SHP77 treated with DMSO at 0.1 percent for 48 hours (cell line): ENCODE results near the gene EIF2AK3.
A peak's percentile ranks its signal among the peaks of the same experiment; 100 is the strongest.
"Not testable (repeated sequence)": the region's sequence is repeated elsewhere in the genome, so short reads cannot be mapped to it uniquely, and the experiment has no call there.

Experiments used
- DNase-seq: peaks from one replicate; lab custom pipeline; 2025; lab: John Stamatoyannopoulos, UW

Gene EIF2AK3

DNA sequence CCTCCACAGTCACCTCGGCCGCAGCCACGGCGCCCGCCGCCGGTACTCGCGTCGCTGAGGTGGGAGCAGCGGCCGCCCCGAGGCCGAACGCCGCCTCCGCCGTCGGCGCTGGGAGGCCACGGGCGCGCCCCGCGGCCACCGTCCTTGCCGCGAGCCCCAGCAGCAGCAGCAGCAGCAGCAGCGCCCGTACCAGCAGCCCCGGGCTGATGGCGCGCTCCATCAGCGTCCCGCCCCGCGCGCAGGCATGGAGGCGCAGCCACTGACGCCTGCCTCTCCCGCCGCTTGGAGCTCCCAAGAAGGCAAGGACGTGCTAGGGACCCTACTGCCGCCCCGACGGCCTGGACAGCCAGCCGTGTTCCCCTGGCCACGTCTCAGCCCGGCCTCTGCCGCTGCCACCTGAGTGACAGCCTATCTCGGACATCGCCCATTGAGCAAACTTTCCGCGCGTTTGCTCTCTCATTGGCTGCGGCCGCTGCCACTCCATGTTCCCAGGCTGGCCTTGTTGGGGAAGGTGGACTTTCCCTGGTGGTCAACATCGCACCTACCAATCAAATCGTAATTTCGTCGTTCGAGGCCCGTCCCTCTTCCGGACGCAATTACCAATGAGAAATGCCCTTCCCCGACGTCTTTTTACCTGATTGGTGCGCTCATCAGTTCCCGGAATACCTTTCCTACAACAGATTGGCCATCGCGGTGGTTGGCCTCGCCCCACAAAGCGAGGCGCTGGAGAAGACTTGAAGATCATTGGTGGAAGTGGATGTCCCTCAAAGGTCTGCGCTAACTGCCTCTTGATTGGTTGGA is at the start of gene EIF2AK3:
TSS of gene EIF2AK3 (minus strand) at position 410 of the 801 bp plus-strand sequence. CDS start at position 220, 190 bp downstream.
- peak; percentile 99 for DNase-seq

DNA sequence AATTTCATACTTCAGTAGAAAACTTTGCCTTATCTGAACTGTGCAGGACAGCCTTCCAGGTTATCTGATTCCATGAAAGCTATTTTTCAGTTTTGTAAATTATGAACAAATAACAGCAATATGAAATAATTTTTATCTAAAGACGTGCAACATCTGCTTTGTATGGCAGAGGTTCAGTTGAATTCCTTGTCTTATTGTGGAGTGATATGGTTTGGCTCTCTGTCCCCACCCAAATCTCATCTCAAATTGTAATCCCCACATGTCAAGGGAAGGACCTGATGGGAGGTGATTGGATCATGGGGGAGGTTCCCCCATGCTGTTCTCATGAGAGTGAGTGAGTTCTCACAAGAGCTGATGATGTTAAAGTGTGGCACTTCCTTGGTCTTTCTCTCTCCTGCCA is 46.1 kb upstream of the EIF2AK3 start:
- DNase-seq, result no peak

DNA sequence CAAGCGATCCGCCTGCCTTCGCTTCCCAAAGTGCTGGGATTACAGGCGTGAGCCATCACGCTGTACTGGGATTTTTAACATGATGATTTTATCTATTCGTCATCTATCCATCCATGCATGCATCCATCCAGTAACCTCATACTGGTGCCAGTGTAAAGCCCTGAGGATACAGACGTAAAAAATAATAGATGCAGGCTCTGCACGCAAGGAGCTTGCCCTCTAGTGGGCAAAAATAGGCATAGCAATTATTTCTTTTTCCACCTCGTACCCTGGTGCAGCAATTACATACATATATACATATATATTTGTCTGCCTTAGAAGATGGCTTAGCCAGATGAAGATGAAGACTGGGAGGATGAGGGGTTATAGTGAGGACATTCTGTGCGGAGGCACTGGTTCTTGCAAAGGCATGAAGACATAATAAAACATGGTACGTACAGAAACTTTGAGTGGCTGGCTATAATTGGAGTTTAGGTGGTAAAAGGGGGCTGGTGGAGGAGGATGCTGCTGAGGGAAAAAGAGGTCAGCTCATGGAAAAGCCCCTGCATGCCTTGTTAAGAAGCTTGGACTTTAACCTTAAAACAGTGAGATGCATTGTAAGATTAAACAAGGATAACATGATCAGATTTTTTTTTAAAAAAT is 44.6 kb upstream of the EIF2AK3 start:
- peak; percentile 39 for DNase-seq

DNA sequence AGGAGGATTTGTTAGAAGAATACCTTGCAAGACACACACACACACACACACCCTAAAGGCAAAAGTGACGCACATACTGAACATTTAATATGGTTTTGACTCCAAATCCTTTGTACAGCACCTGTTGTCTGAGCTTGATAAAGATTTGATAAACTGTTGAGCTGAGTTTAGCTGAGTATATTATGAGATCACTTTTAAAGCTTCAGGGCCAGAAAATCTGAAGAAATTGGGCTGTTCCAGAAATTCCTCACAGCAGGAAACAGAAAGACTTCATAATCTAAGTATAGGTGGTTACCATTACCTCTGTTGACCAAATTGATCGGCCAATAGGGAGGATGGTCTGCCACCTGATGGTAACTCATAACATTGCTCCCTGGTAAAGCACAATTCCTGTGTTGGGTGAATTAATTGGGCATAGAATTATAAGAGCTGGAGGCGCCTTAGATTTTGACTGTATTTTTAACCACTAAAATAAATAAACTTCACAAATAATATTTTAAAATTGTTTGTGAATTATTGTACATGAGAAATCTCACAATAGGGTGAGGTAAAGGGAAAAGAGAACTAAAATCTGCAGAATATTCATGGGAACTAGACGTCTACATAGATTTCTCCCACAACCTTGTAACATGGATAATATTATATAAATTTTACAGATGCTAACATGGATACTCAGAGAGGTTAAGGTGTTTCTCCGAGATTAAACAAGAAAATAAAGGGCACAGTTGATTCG is 42.4 kb upstream of the EIF2AK3 start:
- peak; percentile 23 for DNase-seq

DNA sequence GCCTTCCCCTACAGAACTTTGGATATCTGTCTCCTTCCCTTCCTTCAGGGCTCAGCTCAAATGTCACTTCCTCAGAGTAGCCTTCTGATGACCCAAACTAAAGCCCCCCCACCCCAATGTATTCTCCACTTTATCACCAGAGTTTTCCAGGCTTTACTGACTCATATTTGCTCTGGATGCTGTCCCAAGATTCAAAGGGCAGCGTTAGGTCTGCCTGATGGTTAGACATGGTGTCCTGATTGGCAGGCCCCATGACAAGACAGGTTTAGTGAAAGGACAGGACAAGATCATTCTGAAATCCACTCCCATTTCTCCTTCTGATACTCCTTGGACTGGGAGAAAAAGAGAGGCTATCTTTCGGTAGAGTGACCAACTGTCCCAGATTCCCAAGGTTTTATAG is 41.6 kb upstream of the EIF2AK3 start:
- DNase-seq, result no peak

DNA sequence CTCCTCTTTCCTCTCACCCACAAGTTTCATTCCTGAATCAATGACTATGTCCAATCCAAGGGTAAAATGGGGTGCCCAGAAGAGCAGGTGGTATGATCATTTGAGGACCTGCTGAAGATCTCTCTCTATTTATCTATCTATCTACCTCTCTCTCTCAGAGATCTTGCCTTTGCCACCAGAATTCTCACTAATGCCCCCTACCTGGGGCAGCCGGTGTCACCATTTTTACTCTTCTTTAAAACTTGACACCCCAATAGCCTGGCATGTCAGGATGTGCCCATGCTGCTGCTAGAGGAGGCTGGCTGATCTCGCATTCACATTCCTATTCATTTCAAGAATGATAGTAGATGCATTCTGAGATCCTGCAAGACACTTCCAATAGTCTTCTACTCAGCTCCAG is 40.0 kb upstream of the EIF2AK3 start:
- no peak for DNase-seq

DNA sequence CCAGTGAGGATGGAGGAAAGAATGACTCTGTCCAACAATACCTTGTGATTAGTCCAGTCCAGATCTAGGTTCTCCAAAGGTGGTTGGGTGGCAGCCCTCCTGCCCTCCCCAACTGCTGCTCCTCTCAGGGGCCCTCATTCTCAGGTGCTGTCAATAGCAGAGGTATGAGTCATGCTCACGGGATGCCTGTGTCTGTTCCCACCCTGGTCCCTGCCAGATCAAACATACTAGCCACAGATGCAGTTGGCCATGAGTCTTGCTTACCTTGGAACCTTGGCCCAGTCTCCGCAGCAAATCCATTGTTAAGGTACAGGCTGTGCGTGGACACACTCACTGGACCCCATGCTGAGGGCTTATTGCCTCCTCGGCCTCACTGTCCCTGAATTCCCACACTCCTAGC is 39.3 kb upstream of the EIF2AK3 start:
- no peak for DNase-seq

DNA sequence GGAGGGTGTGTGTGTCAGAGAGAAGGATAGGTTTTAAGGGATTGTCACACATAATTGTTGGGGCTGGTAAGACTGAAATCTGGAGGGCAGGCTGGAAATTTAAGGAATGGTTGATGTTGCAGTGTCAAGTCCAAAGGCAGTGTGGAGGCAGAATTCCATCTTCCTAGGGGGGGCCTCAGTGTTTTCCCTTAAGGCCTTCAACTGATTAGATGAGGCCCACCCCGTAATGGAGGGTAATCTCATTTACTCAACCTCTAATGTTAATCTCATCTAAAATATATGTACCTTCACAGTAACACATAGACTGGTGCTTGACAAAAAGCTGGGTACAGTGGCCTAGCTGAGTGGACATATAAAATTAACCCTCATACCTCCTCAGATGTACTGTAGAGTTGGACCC is 33.4 kb upstream of the EIF2AK3 start:
- no peak for DNase-seq

DNA sequence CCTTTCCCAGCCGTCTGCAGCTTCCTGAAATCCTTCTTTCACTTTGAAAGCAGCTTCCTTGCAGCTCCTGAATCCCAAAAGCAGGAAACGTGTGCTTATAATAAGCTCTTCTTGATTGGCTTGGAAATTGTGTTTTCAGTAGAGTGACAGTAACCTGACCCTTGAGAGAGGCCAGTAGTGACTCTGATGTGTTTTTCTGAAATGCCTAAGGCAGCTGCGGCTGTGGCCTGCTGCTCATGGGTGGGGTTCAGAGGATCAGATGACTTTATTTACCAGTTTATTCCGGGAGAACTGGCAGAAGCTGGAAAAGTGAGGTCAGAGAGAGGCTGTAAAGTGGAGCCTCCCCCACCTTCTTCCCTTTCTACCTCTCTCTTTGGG is 32.3 kb upstream of the EIF2AK3 start:
- DNase-seq, result peak; percentile 77

DNA sequence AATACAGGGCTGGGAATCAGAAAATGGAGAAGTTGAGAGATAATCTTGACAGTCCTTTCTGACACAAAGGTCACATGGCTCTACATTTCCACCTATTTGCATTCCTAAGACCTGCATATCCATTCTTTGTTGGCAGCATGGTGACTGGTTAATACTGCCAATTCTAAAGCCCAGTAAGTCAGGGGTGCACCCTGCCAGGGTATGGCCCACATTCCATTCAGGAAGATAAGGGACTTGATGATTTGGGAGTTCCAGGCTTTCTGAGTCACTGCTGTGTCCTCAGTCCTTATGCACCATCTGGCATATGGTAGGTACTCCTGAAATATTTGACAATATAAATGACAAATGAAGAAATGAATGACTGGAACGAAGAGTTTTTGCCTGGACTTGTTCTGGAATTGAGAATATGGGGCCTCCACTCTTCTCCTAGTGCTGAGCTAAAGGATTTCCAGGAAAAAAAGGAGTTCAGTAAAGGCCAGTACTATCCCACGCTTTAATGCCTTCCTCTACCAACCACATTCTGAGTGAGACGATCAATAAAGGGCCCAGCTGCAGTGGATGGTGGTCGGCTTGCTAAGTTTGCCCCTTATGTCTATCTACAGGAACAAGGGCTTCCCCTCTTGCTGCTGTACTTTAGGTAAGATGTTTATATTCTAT is 31.7 kb upstream of the EIF2AK3 start:
- DNase-seq, result no peak

DNA sequence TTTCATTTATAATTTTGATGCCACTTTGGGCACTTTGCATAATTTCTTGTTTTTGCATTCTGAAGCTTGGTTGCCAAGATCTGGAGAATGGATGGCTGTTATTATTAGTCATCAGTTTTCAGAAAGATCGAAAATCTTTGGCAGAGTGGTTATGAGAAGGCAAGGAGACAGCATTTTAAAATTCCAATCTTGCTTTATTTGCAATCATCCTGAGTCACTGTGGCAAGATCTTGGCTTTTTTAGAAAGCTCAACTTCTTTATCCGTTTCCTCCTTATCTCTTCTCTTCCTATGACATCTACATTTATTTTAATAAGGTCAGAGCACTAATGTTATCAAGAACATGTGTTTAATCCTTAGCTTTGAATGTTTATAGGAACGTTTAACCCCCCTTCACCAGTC is 31.1 kb upstream of the EIF2AK3 start:
- no peak for DNase-seq

DNA sequence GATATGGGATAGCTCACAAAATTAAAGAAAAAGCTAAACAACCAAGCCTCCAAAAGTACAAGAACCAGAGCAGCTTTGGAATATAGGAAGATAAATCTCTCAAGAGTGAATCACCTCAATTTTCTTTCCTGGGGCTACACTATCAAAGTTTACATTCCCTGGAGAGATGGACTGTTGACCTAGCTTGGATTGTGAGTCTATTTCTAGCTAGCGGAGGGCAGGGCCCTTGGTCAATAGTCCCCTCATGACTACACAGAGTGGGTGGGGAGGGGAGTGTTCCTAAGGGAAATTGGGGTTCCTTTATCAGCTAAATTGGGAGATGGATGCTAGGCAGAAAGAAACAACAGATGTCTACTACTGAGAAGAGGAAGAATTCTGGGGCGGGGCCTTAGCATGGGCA is 29.9 kb upstream of the EIF2AK3 start:
- no peak for DNase-seq

DNA sequence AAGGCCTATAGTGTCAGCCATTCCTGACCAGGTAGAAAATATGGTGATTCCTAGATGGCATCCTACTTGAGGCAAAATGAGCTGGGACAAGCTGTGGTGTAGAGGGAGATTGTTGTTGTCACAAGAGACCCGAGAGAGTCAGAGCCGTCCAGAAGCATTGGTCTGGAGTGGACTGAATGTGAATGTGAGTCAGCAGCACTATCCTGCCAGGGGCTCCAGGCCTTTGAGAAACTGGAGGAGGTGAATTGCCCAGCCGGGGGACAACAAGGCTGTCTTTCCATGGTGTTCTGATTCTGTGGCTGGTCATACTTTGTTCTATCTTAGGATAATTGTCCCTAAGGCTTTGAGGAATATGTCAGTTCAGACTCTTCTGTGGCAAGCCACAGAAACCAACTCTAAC is 29.4 kb upstream of the EIF2AK3 start:
- no peak for DNase-seq

DNA sequence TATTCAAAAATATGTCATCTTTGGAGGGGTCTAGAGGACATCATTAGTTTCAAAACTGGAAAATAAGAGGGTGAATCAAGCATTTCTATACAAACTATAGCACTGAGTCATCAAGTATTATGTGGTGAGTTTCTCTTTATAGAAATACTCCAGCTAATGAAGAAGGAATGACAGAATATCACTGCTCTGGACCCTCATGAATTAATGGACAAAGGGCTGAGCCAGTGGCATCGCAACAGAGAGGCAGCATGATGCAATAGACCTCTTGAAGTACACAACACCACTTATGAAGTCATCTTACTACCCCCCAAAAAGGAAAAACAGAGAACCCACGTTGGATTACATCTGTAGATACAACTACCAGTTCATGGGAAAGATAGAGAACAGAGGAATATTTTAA is 27.4 kb upstream of the EIF2AK3 start:
- no peak for DNase-seq

DNA sequence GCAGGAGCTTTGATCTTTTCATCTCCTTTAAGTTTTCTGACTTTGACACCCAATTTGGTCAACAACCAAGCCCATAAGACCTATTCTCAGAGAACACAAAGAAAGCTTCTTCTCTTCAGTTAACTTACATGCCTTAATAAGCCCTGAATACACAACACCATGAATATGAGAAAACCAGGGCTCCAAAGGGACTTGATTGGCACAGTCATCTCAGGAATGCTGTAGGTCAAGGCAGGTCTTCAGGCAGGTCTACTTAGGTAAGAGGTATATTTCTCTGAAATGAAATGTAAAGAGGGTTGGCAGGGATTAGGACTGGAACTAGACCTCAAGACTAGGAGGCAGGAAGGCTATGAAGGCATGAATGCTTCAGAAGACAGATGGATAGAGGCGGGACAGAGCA is 24.4 kb upstream of the EIF2AK3 start:
- no peak for DNase-seq

DNA sequence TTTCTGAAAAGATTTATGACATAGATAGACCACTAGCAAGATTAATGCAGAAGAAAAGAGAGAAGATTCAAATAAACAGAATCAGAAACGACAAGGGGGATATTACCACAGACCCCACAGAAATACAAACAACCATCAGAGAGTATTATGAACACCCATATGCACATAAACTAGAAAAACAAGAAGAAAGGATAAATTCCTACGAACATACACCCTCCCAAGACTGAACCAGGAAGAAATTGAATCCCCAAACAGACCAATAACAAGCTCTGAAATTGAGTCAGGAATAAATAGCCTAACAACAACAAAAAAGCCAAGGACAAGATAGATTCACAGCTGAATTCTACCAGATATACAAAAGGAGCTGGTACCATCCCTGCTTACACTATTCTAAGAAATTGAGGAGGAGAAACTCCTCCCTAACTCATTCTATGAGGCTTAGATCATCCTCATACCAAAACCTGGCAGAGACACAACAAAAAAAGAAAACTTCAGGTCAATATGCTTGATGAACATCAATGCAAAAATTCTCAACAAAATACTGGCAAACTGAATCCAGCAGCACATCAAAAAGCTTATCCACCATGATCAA is 18.1 kb upstream of the EIF2AK3 start:
- DNase-seq, result not testable (repeated sequence)

DNA sequence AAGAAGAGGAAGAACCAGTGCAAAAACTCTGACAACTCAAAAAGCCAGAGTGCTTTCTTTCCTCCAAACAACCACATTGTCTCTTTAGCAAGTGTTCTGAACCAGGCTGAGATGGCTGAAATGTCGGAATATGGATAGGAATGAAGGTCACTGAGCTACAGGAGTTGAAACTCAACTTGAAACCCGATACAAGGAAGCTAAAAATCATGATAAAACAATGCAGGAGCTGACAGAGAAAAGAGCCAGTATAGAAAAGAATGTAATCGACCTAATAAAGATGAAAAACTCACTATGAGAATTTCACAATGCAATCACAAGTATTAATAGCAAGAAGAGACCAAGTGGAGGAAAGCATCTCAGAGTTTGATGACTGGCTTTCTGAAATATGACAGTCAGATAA is 15.0 kb upstream of the EIF2AK3 start:
- no peak for DNase-seq

DNA sequence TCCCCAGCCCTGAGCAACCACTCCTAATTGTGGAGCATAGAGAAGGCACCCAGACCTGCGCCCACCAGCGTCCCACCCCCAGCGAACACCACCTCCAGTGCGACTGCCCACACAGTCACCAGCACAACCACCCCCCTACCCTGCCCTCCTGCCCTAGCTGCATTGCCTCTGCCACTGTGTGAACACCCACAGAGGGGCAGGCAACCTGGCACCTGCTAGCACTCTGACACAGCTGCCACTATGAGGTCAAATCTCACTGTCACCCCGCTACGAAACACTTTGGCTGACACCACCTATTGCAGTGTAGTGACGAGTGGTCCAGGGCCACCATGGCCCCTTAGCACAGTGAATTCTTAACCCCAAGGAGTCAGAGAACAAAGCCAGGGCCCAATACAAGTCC is 14.1 kb upstream of the EIF2AK3 start:
- no peak for DNase-seq

DNA sequence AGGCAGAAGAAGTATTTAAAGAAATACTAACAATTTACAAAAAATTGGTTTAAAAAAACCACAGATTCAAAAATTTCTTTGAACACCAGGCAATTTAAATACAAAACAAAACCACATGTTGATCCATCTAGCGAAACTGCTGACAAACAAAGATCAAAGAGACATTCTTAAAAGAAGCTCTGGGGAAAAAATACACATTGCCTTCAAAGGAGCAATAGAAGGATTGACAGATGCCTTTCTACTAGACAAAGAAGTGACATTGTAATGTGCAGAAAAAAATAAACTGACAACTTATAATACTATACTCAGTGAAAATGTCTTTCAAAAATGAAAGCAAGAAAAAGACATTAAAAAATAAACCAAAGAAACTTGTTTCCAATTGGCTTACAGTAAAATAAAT is 12.6 kb upstream of the EIF2AK3 start:
- DNase-seq, result no peak

DNA sequence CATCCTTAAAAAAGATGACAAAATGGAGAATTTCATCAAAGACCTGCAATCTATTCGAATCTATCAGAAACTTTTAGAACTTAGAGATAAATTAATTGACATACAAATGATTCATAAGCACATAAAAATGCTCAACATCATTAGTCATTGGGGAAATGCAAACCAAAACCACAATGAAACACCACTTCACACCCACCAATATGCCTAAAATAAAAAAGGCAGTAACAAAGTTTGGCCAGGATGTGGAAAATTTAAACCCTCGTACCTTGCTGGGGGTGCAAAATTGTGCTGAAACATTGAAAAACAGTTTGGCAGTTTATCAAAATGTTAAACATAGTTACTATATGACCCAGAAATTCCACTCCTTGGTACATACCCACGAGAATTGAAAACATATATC is 11.5 kb upstream of the EIF2AK3 start:
- no peak for DNase-seq

DNA sequence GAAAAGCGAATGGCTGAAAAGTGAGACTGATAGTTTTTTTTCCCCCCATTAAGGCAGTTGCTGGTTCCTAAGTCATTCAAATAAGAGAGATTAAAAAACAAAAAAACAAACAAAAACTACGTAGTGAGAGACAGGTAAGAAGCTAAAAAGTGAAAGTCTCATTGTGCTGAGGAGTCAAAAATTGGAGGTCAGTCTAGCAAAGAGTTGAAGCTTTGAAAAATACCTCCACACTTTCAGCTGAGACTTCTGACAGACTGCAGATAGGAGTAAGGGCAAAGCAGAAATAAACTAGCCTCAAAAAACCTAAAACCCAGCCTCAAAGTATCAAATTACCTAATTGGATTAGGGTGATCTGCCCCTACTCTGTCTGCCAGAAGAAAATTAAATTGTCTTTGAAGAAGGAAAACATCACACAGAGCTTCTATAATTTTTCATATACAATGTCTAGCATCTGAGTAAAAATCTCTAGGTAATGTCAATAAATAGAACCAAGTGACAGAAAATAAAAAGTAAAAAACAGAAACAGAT is 10.9 kb upstream of the EIF2AK3 start:
- DNase-seq, result no peak

DNA sequence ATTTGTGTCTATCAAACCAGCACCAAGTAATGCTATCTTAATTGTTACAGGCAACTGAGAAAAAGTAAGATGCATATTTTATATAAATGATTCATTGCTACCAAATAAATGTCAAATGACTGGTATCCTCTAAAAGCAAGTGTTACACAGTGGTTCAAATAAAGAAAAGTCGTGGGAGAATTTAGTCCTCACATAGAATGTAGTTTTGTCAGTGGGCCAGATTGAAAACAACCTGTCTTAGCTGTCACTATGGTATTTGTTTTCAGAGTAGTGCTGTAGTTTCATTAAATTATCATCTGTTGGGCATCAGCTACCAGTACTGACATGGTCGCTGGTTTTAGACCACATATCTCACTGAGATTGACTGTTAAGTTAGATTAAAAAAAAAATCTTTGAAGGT is 10.2 kb upstream of the EIF2AK3 start:
- DNase-seq, result no peak
